ENCODE results near the gene GRID1.

- TF ChIP-seq CTCF (IDR thresholded peaks at IDR 0.05) (no peak), ZFX (IDR thresholded peaks at IDR 0.05; ENCODE audit: borderline replicate concordance) (no peak)
These were observed 151.5 kb downstream of the GRID1 start for GRCh38 chr10:86215046-86215445.

Data from 22Rv1 (cell line).